ENCODE results near the gene SMARCA4. TPM values are rescaled to one million over a fixed set of nuclear protein-coding genes. Genes with fewer than 3 reads are reported as not detected.
"Not testable (repeated sequence)": the region's sequence is repeated elsewhere in the genome, so short reads cannot be mapped to it uniquely, and the experiment has no call there.

Gene SMARCA4
- total RNA-seq, 2 experiments from 2014 or later = 69.6 to 74.5 TPM

DNA sequence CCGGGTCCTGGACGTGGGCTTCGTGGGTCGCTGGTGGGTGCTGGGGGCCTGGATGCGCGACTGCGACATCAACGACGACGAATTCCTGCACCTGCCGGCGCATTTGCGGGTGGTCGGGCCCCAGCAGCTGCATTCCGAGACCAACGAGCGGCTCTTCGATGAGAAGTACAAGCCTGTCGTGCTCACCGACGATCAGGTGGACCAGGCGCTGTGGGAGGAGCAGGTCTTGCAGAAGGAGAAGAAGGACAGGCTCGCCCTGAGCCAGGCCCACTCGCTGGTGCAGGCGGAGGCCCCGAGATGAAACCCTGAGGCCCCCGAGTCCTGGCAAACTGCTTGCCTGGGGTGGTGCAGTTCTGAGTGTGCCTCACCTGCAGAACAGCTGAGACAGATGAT lies 31.4 kb upstream of the SMARCA4 start:
- Mint-ChIP-seq H3K27ac (peak overlapping the region; percentile 67), H3K9me3 (no peaks in the 10 kb centered on the region), H3K36me3 (ENCODE audit: low read depth) (peaks cover 31% of the 10 kb centered on the region), H3K4me1 (ENCODE audit: low read depth) (peaks cover 16% of the 10 kb centered on the region), H3K27me3 (no peaks in the 10 kb centered on the region), H3K4me3 (peak overlapping the region; percentile 84)
- TF ChIP-seq CTCF (IDR thresholded peaks at IDR 0.05) = no peak
- POLR2A ChIA-PET = interaction anchor here (1.0 kb wide), 1 partner anchor 32 kb away, joined by 3 read pairs; the partner anchor contains the start of gene SMARCA4
- intact Hi-C loops (cut with DNase I, micrococcal nuclease) = loop anchor here (5.0 to 10.0 kb wide), 4 partner anchors 33 to 445 kb away; partner anchors contain the start of genes CARM1 (in 1 of the 2), SMARCA4 (in 1 of the 2) and SWSAP1 (in 1 of the 2)
- no peaks in the 10 kb centered on the region for H3K27me3 ChIP-seq (ENCODE audit: control insufficient read depth in 1 of 2, insufficient read depth in 2 of 2, low read length in 2 of 2)
- peak overlapping the region; percentile 75 for H3K4me3 ChIP-seq (ENCODE audit: low read length)
- no peaks in the 10 kb centered on the region for H3K9me3 ChIP-seq (ENCODE audit: control insufficient read depth in 1 of 2, insufficient read depth in 1 of 2, low read length in 2 of 2)
- H3K4me1 ChIP-seq (ENCODE audit: insufficient read depth, low read length) = peaks cover 33% of the 10 kb centered on the region
- no peak for ATAC-seq (ENCODE audit: poor library complexity)
- peak in 1 of 14 experiments; percentile 18 for DNase-seq
- H3K36me3 ChIP-seq (ENCODE audit: insufficient read depth, low read length) = peaks cover 10% of the 10 kb centered on the region
- H3K27ac ChIP-seq (ENCODE audit: low read depth in 1 of 2, low read length in 2 of 2) = peak overlapping the region in 1 of 2 donors; percentile 46
- CTCF ChIA-PET = interaction anchor here (0.6 to 2.7 kb wide), 3 partner anchors 13 to 285 kb away, joined by 3 to 9 read pairs (median 3); no protein-coding TSS in a partner anchor

DNA sequence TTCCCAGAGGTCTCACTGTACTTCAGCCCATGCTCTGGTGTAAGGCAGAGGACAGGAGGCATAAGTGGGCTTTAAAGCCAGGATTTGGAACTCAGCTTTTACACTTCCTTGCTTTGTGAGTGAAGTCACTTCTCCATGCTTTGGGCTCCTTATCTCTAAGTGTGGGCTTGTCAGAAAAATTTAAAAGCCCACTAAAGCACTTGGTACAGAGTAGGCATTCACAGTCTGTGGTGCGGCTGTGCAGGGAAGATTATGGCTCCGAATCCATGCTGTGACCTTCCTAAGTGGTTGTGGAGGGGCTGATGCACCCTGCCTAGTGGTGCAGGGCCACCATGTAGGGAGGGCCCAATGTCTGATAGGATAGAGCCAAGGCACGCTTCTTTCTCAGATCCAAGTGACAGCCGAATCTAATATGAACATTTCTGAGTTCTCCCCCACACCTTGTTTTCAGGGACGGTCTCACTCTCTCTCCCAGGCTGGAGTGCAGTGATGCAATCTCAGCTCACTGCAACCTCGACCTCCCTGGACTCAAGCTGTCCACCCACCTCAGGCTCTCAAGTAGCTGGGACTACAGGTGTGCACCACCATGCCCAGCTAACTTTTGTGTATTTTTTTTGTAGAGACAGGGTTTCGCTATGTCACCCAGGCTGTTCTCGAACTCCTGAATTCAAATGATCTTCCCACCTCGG lies 25.3 kb upstream of the SMARCA4 start:
- H3K27ac ChIP-seq (ENCODE audit: low read depth in 1 of 2, low read length in 2 of 2) = no peak overlapping the region
- POLR2A ChIA-PET = no interaction called here

DNA sequence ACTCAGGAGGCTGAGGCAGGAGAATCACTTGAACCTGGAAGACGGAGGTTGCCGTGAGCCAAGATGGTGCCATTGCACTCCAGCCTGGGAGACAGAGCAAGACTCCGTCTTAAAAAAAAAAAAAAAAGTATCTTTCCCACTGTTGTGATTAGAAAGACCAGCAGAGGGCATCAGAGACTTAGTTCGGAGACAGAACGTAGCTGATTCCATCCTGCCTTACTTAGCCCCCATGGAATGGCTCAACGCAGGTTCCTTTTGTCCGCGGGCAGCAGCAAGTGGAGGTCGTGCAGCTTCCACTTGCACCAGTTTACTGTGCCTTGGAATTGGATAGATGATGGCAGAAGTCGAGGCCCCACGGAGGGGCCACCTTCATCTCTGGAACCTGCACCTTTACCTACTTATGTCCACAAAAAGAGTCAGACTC lies 24.2 kb upstream of the SMARCA4 start:
- ChIA-PET CTCF (interaction anchor here (0.6 to 1.4 kb wide), 13 partner anchors 8 to 394 kb away, joined by 3 to 11 read pairs (median 4); partner anchors contain the start of genes TIMM29 and YIPF2), POLR2A (interaction anchor here (0.5 to 1.0 kb wide), 3 partner anchors 64 to 178 kb away, joined by 3 to 4 read pairs (median 4); no protein-coding TSS in a partner anchor)
- Histone ChIP-seq H3K9me3 (ENCODE audit: control insufficient read depth in 1 of 2, insufficient read depth in 1 of 2, low read length in 2 of 2) (no peaks in the 10 kb centered on the region), H3K27ac (ENCODE audit: low read depth in 1 of 2, low read length in 2 of 2) (no peak overlapping the region), H3K36me3 (ENCODE audit: insufficient read depth, low read length) (peaks cover 9% of the 10 kb centered on the region), H3K4me3 (ENCODE audit: low read length) (no peak overlapping the region), H3K4me1 (ENCODE audit: insufficient read depth, low read length) (peaks cover 6% of the 10 kb centered on the region), H3K27me3 (ENCODE audit: control insufficient read depth in 1 of 2, insufficient read depth in 2 of 2, low read length in 2 of 2) (no peaks in the 10 kb centered on the region)
- ATAC-seq (ENCODE audit: poor library complexity) (peak; percentile 93), DNase-seq (peak in 6 of 14 experiments; percentile 11 to 78 (median 52))
- H3K36me3 Mint-ChIP-seq (ENCODE audit: low read depth) = peaks cover 9% of the 10 kb centered on the region
- no peaks in the 10 kb centered on the region for H3K27me3 Mint-ChIP-seq
- H3K4me3 Mint-ChIP-seq = no peak overlapping the region
- peaks cover 4% of the 10 kb centered on the region for H3K4me1 Mint-ChIP-seq (ENCODE audit: low read depth)
- peak; percentile 66 for TF ChIP-seq CTCF (IDR thresholded peaks at IDR 0.05)
- H3K27ac Mint-ChIP-seq = no peak overlapping the region
- intact Hi-C loops (cut with DNase I, micrococcal nuclease) = loop anchor here (2.0 to 10.0 kb wide), 4 partner anchors 48 to 196 kb away; no protein-coding TSS in a partner anchor
- no peaks in the 10 kb centered on the region for H3K9me3 Mint-ChIP-seq

More for the DNA sequence above, 25.3 kb upstream of the SMARCA4 start:
- Histone ChIP-seq H3K27me3 (ENCODE audit: control insufficient read depth in 1 of 2, insufficient read depth in 2 of 2, low read length in 2 of 2) (no peaks in the 10 kb centered on the region), H3K36me3 (ENCODE audit: insufficient read depth, low read length) (peaks cover 9% of the 10 kb centered on the region), H3K4me3 (ENCODE audit: low read length) (no peak overlapping the region), H3K4me1 (ENCODE audit: insufficient read depth, low read length) (peaks cover 11% of the 10 kb centered on the region), H3K9me3 (ENCODE audit: control insufficient read depth in 1 of 2, insufficient read depth in 1 of 2, low read length in 2 of 2) (no peaks in the 10 kb centered on the region)
- H3K27me3 Mint-ChIP-seq = no peaks in the 10 kb centered on the region
- DNase-seq = no peak
- H3K36me3 Mint-ChIP-seq (ENCODE audit: low read depth) = peaks cover 13% of the 10 kb centered on the region
- no peaks in the 10 kb centered on the region for H3K9me3 Mint-ChIP-seq
- peaks cover 4% of the 10 kb centered on the region for H3K4me1 Mint-ChIP-seq (ENCODE audit: low read depth)
- no peak for TF ChIP-seq CTCF (IDR thresholded peaks at IDR 0.05)
- no peak for ATAC-seq (ENCODE audit: poor library complexity)
- no peak overlapping the region for H3K4me3 Mint-ChIP-seq
- intact Hi-C loops (cut with DNase I, micrococcal nuclease) = loop anchor here (2.0 to 10.0 kb wide), 4 partner anchors 49 to 197 kb away; no protein-coding TSS in a partner anchor
- CTCF ChIA-PET = no interaction called here
- no peak overlapping the region for H3K27ac Mint-ChIP-seq

DNA sequence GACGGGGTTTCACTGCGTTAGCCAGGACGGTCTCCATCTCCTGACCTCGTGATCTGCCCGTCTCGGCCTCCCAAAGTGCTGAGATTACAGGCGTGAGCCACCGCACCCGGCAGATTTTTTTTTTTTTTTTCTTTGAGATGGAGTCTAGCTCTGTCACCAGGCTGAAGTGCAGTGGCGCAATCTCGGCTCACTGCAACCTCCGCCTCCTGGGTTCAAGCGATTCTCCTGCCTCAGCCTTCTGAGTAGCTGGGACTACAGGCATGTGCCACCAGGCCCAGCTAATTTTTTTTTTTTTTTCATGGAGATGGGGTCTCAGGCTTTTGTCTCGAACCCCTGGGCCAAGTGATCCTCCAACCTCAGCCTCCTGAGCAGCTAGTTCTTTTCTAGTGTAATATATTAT lies 19.2 kb upstream of the SMARCA4 start:
- intact Hi-C loops (cut with DNase I, micrococcal nuclease) = loop anchor here (2.0 to 5.0 kb wide), 3 partner anchors 21 to 263 kb away; no protein-coding TSS in a partner anchor
- H3K9me3 Mint-ChIP-seq; H3K4me3 Mint-ChIP-seq; DNase-seq; H3K4me1 ChIP-seq (ENCODE audit: insufficient read depth, low read length); H3K36me3 Mint-ChIP-seq (ENCODE audit: low read depth); H3K27ac Mint-ChIP-seq; H3K4me3 ChIP-seq (ENCODE audit: low read length); H3K27ac ChIP-seq (ENCODE audit: low read depth in 1 of 2, low read length in 2 of 2); H3K36me3 ChIP-seq (ENCODE audit: insufficient read depth, low read length); H3K27me3 Mint-ChIP-seq; ATAC-seq (ENCODE audit: poor library complexity); H3K4me1 Mint-ChIP-seq (ENCODE audit: low read depth); H3K27me3 ChIP-seq (ENCODE audit: control insufficient read depth in 1 of 2, insufficient read depth in 2 of 2, low read length in 2 of 2); H3K9me3 ChIP-seq (ENCODE audit: control insufficient read depth in 1 of 2, insufficient read depth in 1 of 2, low read length in 2 of 2): not testable (repeated sequence)
- ChIA-PET CTCF (interaction anchor here (1.0 to 1.6 kb wide), 14 partner anchors 9 to 94 kb away, joined by 3 to 19 read pairs (median 5); no protein-coding TSS in a partner anchor), POLR2A (interaction anchor here (1.7 kb wide), 1 partner anchor 20 kb away, joined by 7 read pairs; the partner anchor contains the start of gene SMARCA4)

DNA sequence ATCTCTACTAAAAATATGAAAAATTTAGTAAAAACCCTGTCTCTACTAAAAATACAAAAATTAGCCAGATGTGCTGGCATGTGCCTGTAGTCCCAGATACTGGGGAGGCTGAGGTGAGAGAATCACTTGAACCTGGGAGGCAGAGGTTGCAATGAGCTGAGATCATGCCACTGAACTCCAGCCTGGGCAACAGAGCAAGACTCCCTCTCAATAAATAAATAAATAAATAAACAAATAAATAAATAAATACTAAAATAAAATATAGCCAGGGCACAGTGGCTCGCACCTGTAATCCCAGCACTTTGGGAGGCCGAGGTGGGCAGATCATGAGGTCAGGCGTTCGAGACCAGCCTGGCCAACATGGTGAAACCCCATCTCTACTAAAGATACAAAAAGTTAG lies 17.4 kb upstream of the SMARCA4 start:
- POLR2A ChIA-PET; H3K9me3 ChIP-seq (ENCODE audit: control insufficient read depth in 1 of 2, insufficient read depth in 1 of 2, low read length in 2 of 2); H3K27ac Mint-ChIP-seq; H3K36me3 Mint-ChIP-seq (ENCODE audit: low read depth); CTCF ChIA-PET; H3K4me1 Mint-ChIP-seq (ENCODE audit: low read depth); H3K36me3 ChIP-seq (ENCODE audit: insufficient read depth, low read length); H3K4me3 Mint-ChIP-seq; DNase-seq; H3K4me3 ChIP-seq (ENCODE audit: low read length); H3K27me3 Mint-ChIP-seq; H3K4me1 ChIP-seq (ENCODE audit: insufficient read depth, low read length); H3K9me3 Mint-ChIP-seq; ATAC-seq (ENCODE audit: poor library complexity); H3K27ac ChIP-seq (ENCODE audit: low read depth in 1 of 2, low read length in 2 of 2); H3K27me3 ChIP-seq (ENCODE audit: control insufficient read depth in 1 of 2, insufficient read depth in 2 of 2, low read length in 2 of 2): not testable (repeated sequence)
- intact Hi-C loops (cut with DNase I, micrococcal nuclease) = loop anchor here (2.0 to 5.0 kb wide), 3 partner anchors 19 to 261 kb away; no protein-coding TSS in a partner anchor
